GM19438 (cell line): ENCODE results near the gene TOP1.

Source experiments
- ATAC-seq: cut with Tn5 transposase; IDR thresholded peaks from one replicate; pipeline ENCODE4 v1.9.1; 2021; ENCODE audit warnings: low read depth; ENCODE audit not compliant: unreplicated experiment

The TOP1 gene

DNA sequence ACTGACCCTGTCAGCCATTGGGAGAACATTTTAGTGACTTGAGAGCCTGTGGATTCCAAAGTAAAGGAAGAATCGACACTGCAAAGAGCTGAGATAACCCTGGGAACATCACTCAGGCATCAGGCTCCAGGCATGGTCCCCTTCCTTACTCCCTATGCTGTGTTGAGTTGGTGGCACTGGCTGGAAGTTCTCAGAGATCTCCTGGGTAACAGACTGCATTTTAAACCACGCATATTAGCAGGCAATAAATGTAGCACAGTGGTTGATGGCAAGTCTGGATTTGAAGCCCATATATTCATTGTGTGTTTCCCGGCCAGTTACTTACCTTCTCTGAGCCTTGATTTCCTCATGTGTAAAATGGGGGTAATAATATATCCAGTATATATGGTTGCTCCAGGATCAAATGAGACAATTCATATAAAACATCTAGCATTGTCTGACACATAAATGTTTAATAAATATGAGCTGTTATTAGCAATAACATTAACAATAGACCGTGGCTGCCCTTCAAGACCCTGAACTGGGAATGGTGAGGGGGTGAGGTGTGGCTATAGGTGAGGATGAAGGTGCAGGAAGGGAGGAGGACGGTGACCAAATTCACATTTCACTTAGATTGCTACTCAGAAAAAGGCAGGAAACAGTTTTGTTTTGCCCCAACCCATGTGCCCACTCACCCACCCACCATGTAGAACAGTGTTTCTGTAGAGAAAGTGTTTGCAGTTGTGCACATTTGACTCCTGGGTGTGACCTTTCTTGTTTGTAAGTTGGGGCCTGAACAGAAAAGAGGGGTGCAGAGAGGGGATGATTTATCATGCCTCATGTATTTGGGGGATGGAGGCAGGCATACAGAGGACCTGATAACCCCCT is 110.8 kb downstream of the TOP1 start:
- no peak for ATAC-seq

- no peak for ATAC-seq
Observed at GRCh38 chr20:41140226-41141133, 111.9 kb downstream of the TOP1 start.

DNA sequence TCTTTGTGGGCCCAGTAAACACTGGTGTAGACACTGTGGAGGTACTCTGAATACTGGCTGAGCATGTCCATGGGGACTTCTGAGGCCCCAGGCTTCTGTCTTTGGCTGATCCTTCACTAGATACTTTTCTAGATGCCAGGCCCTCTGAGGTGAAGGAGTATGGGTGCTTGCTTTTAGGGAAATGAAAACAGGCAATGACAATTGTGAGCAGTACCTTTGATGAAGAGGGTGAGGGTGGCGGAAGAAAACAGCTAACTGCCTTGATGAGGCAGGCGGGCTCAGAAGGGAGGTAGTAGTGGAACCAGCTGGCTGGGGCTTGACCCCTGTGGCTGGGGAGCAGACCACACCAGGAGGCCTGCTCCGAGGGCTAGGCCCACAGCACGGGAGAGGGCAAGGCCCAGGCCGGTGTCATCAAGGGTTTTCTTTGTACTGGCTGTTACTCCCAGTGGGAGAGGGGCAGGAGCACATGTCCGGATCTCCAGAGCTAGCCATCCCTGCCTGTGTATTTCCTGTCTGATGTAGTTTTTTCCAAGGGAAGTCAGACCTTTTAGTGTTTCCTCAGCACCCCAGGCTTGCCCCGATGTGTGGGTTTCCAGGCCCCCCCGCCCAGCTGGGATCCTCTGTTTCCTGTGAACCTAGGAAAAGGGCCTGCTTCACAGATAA is 112.7 kb downstream of the TOP1 start:
- ATAC-seq: no peak

- ATAC-seq: no peak
Observed at GRCh38 chr20:41142245-41142644, 113.6 kb downstream of the TOP1 start.

GRCh38 chr20:41142919-41143318 is 114.3 kb downstream of the TOP1 start:
- ATAC-seq: no peak

- no peak for ATAC-seq
Observed at GRCh38 chr20:41143354-41143753, 114.7 kb downstream of the TOP1 start.

- ATAC-seq: no peak
Observed at GRCh38 chr20:41145317-41145716, 116.7 kb downstream of the TOP1 start.

- ATAC-seq: no peak
Observed at GRCh38 chr20:41145821-41146620, 117.4 kb downstream of the TOP1 start.

DNA sequence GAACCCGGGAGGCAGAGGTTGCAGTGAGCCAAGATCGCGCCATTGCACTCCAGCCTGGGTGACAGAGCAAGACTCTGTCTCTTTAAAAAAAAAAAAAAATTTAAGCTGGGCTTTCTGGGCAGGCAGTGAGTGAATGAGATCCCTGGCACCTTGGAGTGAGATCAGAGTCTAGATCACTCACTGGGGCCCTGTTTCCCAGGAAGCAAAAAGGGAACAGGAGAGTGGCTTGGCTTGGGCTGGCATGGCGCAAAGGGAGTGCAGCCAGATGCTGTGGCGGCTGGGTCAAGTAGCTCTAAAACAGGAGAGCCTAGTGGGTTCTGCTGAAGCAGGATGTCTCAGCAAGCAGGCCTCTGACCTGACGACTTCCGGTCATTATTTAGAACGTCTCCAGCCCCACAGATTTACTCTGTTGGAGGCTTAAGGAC is 119.2 kb downstream of the TOP1 start:
- ATAC-seq: no peak

- ATAC-seq: no peak
Observed at GRCh38 chr20:41148942-41149341, 120.3 kb downstream of the TOP1 start.

GRCh38 chr20:41150664-41151063 is 122.0 kb downstream of the TOP1 start:
- ATAC-seq: no peak

DNA sequence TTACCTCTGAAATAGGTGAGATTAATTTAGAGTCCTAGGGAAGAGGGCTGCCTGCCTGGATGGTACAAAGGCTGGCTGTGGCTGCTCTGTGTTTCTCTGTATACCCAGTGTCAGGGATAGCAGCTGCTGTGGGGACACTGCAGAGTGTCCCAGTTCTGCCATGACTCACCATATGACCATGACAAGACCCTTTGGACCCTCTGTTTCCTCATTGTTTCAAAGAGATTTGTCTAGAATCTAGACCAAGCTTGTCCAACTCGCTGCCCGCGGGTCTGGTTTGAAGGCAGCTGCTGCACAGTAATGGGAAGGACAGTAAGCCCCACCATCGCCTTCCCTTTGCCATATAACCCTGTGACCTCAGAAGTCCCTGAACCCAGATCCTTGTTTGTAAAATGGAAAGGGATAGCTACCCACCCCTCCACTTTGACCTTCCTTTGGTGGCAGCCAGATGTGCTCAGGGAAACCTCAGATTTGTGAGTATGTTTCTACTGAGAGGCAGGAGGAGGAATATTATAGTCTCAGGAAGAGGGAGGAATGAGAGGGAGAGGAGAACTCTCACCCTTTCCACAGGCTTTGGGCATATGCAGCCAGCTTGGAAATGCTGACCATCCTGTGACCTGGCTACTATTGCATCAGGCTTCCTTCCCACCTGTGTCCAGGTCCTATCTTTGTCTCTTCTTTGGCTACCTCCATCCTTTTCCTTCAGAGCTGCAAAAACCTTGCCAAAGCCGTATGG is 122.7 kb downstream of the TOP1 start:
- no peak for ATAC-seq

DNA sequence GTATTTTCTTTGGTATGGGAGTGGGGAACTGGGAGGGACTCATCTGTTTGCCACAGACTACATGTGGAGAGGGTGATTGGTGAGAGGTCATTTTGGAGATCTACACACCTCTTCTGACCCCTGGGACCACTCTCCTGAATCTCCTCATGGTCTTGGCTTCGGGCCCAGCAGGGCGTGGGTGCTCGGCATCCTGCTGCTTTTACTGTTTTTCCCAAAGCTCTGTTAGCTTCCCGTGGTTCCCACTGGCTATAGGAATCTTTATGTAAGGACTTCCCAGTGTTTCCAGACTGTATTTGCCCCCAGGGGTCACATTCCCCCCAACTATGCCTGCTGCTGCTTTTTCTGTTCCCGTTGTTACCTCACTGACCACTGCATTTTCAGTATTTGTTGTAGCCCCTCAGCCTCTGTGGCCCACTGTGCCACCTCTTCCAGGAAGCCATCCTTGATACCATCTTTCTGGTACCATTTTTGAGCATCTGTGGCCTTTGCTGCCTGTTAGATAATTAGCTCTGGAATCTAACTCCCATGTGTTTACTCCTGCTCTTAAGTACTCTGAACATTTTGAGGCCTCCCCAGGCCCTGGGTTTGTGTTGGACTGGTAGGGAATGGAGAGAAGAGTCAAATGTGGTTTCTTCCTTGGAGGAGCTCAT is 123.6 kb downstream of the TOP1 start:
- ATAC-seq: no peak

DNA sequence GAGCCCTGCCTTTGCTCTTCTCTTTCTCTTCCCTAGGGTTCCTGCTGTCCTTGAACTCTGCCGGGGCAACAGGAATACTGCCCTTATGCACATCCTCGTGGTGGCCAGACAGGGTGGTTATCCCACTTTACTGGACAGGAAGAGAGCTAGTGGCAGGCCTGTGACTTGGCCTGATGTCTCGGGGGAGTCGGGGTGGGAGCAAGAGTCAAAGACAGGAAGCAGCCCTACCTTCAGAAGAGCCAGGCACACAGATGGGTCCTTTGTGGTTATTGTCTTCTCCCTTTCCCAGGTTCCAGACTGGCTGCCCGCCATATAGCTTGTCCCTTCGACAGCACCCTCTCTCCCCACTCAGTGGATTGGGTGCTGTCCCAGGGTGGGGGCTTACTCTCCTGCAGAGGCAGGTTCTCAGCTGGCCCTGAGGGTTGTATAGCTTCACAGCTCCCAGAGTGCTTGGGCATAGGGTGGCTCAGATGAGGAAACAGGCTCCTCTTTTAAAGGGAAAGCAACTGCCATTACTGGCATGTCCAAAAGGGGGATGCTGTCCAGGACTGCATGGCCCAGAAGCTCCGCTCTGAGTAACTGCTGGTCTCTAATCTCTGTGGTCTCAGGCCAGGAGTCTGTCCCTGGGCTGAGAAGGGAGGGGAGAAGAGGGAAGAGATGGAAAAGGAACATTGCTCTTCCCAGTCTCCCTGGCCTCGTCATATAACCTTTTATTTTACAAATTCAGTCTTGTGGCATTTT is 126.0 kb downstream of the TOP1 start:
- no peak for ATAC-seq

DNA sequence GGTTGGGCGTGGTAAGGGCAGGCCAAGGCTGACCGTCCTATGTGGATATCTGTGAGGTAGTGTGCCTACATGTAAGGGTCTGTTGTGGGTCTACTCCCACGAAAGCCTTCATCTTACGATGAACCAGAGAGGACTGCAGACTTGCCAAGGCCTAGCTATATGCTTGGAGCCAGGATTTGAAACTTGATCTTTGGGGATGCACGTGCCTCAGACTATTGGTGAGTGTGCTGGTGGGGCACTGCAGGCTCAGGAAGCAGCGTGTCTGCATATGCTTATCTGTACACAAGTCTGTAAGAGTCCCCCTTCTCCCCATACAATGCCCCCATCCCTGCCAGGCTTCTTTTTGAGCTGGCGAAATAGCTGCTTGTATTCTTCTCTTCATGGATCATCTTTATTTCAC is 126.6 kb downstream of the TOP1 start:
- ATAC-seq: no peak

DNA sequence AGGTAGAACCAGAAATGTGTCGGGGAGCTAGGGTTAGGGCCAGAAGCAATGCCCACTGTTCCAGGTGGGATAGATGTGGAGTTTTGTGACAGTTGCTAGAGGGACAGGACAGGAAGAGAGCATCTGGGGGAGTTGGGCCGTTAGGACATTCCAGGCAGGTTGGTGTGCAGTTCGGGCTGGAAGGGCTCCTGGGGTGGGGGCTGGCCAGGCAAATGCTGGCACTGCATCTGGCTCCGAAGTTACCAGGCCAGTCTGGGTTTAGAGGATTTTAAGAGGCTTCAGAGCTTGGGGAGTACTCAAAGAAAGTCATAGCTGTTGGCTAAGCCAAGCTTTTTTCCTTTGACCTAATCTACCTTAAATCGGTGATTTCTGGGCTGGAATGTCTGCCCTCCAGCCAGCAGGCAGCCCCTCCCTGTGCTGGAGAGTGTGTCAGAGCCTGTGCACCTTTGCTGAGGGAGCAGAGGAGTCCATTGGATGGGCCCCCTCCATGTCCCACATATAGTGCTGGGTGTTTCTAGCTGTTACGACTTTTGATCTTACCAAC is 129.5 kb downstream of the TOP1 start:
- no peak for ATAC-seq

GRCh38 chr20:41159547-41159946 is 130.9 kb downstream of the TOP1 start:
- no peak for ATAC-seq

GRCh38 chr20:41160686-41161085 is 132.1 kb downstream of the TOP1 start:
- ATAC-seq: no peak
